ENCODE results near the gene EMILIN3.
A peak's percentile ranks its signal among the peaks of the same experiment; 100 is the strongest.

EMILIN3 gene

GRCh38 chr20:41366546-41367392, at the start of gene EMILIN3:
TSS of gene EMILIN3 (minus strand) at chr20:41366818. CDS start at chr20:41366634, 184 bp downstream.
- no peak for TF ChIP-seq CTCF (IDR thresholded peaks at IDR 0.05; ENCODE audit: control extremely low read depth, extremely low read depth, low read depth, missing control alignments)
- POLR2A ChIA-PET, result no interaction called here
- CTCF ChIA-PET, result no interaction called here
- DNase-seq (ENCODE audit: extremely low spot score), result no peak

GRCh38 chr20:41415191-41415590, 48.6 kb upstream of the EMILIN3 start:
- no peak for DNase-seq (ENCODE audit: extremely low spot score)
- ChIA-PET POLR2A (no interaction called here), CTCF (interaction anchor here (1.3 to 3.4 kb wide), 2 partner anchors 9 to 12 kb away, joined by 4 to 13 read pairs; no protein-coding TSS in a partner anchor)
- TF ChIP-seq CTCF (IDR thresholded peaks at IDR 0.05; ENCODE audit: control extremely low read depth, extremely low read depth, low read depth, missing control alignments), result no peak

DNA sequence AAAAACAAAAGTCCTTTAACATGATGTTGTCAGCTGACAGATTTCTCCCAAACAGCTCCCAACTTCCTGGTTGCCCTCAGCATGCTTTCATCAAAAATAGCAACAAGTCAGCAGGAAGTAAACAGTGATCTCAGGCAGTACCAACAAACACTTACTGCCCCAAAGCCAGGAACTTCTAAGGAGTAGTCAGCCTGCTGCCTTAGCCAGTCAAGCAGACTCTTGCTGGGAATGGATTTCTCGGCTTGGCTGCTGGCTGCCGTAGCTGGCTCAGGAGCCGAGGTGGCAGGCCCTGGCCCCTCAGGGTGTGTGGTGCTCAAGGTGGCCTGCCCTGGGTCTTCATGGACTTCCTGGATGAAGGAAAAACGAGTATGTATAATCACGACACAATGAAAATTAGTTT, 46.6 kb upstream of the EMILIN3 start:
- DNase-seq (ENCODE audit: extremely low spot score), result no peak
- ChIA-PET CTCF (interaction anchor here (1.2 to 1.4 kb wide), 3 partner anchors 13 to 30 kb away, joined by 3 to 4 read pairs (median 4); no protein-coding TSS in a partner anchor), POLR2A (no interaction called here)
- TF ChIP-seq CTCF (IDR thresholded peaks at IDR 0.05; ENCODE audit: control extremely low read depth, extremely low read depth, low read depth, missing control alignments), result no peak

GRCh38 chr20:41412324-41413120, 45.9 kb upstream of the EMILIN3 start:
- DNase-seq (ENCODE audit: extremely low spot score), result no peak
- ChIA-PET CTCF (interaction anchor here (1.3 to 2.6 kb wide), 3 partner anchors 8 to 14 kb away, joined by 4 to 9 read pairs (median 4); no protein-coding TSS in a partner anchor), POLR2A (no interaction called here)
- TF ChIP-seq CTCF (IDR thresholded peaks at IDR 0.05; ENCODE audit: control extremely low read depth, extremely low read depth, low read depth, missing control alignments), result no peak

DNA sequence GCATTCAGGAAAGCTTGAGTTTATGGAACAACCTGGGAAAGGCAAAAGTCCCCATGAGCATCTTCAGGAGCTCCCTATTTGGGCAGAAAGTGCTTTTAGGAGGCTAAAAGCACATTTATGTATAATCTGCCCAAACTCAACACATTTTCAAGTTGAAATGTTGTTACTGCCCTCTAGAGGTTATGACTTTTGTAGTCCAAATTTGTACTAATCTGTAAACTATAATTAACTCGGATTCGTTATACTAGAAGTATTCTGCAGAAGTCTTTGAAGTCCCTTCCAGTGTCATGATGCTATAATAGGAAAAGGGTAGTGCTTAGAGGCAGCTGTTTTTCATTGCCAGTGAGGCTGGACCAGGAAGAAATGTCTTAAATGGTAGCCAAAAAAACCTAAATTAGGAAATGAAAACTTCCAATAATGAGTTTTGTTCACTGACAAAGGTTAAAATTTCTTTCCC, 44.8 kb upstream of the EMILIN3 start:
- ChIA-PET POLR2A (no interaction called here), CTCF (interaction anchor here (0.9 to 2.6 kb wide), 4 partner anchors 10 to 72 kb away, joined by 3 to 9 read pairs (median 3); no protein-coding TSS in a partner anchor)
- DNase-seq (ENCODE audit: extremely low spot score), result no peak
- TF ChIP-seq CTCF (IDR thresholded peaks at IDR 0.05; ENCODE audit: control extremely low read depth, extremely low read depth, low read depth, missing control alignments), result peak; percentile 26

DNA sequence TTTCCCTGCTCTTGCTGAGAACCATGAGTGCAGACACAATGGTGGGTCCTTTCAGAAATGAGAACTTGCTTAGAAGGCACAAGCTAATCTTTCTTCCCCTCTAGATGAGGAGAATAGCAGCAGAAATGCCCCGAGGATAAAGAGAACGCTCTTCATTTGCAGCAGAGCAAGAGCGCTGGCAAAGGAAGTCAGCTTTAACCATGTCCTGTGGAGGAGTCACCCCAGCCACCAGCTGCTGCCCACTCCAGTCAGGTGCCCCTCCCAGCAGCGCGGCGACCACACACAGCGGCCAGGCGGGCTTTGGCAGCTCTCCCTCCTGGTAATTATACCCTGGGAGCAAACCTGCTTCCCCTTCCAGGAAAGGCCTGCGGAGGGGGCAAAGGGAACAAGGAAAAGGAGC, 42.4 kb upstream of the EMILIN3 start:
- DNase-seq (ENCODE audit: extremely low spot score), result no peak
- POLR2A ChIA-PET, result interaction anchor here (0.5 kb wide), 1 partner anchor 152 kb away, joined by 6 read pairs; no protein-coding TSS in a partner anchor

More for the DNA sequence above, 42.4 kb upstream of the EMILIN3 start:
- no peak for TF ChIP-seq CTCF (IDR thresholded peaks at IDR 0.05; ENCODE audit: control extremely low read depth, extremely low read depth, low read depth, missing control alignments)
- CTCF ChIA-PET, result interaction anchor here (0.9 to 1.9 kb wide), 4 partner anchors 11 to 274 kb away, joined by 3 to 5 read pairs (median 3); no protein-coding TSS in a partner anchor

Data from GM10248 (cell line).